Stimulated activated naive CD4-positive, alpha-beta T cell treated with Interleukin-2 at 50 U/mL for 16 hours (primary cell): Measurements from ENCODE around the gene ZNF765.
"Not testable (repeated sequence)": the region's sequence is repeated elsewhere in the genome, so short reads cannot be mapped to it uniquely, and the experiment has no call there.

Source experiments
- DNase-seq: peaks from one replicate; lab custom pipeline; 2025; lab: John Stamatoyannopoulos, UW

ZNF765 gene

DNA sequence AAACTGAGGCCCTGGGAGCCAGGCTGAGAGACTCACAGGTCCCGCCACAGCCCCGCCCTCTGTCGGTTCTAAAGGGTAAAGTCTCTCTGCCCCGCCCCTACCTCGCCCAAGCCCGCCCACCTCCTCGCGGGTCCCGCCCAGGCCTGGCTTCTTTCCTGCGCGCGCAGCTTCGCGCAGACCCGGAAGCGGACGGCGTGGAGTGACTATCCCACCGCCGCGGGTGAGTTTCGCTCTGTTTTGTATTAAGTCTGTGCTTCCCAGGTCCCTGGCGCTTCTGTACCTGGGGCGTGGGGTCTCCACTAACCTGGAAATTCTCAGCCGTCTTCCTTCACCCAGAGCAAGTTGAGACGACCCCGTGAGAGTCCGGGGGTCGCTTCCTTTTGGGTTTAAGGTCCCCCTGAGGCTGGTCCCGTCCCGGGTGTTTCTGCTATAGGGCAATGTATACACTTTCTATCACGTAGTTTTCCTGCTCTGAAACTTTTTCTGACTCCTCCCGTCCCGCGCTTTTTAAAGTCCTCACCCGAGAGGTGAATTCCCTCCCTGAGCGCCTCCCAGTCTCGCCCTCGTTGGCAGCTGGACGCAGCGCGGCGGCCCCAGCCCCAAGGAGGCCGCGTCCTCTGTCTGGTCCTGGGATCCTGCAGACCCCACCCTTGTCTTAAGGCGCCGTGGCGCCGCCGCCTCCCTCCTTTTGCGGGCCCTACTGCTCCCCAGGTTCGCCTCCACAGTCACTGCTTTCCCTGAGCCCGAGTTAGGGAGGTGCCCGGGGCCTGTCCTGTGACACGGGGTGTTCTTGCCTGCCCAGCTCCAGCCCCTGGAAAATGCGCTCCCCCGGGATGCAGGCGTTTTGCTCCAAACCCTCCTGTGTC lies at the start of gene ZNF765:
Gene ZNF765, plus strand, starts transcription at position 176 of the 866 bp plus-strand sequence. CDS start 2,867 bp downstream, outside the sequence.
- DNase-seq: peak; percentile 91

DNA sequence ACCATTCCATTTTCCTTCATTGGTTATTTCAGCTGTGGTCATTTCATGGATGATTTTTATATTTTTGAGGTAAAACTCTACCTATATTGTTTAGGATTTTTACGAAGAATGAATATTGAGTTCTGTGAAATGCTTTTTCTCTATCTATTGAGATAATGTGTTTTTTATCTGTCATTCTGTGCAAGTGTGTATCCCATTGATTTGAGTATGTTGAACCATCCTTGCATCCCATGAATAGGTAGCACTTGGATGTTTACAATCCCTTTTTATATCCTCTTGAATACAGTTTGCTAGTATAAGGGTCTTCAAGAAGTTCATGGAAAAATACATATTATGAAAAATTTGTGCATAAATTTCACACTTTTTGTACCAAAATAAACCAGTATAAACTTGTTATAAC lies 39.2 kb upstream of the ZNF765 start:
- no peak for DNase-seq

DNA sequence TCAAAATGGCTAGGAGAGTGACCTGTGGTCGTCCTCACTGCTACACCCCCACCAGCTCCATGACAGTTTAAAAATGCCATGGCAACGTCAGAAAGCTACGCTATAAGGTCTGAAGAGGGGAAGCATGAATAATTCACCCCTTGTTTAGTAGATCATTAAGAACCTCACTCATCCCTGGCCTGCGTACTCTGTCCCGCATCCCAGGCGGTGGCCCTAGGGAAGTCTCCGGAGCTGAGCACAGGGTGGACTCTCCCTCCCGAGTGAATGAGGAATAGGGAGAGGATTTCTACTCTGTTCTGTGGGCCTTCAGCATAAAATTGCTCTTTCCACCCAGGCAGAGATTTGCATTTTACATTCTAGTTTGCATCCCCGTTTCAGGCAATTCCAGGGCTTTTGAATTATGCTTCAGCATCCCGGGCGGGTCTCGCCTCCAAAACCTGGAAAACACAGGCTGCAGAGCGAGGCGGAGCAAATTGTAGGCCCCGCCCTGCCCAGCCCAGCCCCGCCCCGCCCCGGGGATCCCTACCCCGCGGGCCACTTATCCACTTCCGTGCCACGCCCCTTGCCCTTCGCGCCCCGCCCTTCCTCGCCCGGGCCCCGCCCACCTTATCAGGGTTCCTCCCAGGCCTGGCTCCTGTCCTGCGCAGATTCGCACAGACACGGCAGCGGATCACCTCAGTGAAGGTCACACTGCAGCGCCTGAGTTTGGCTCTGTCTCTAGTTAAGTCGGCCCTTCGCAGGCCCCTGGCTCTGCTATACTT lies 36.9 kb upstream of the ZNF765 start:
- DNase-seq: no peak

DNA sequence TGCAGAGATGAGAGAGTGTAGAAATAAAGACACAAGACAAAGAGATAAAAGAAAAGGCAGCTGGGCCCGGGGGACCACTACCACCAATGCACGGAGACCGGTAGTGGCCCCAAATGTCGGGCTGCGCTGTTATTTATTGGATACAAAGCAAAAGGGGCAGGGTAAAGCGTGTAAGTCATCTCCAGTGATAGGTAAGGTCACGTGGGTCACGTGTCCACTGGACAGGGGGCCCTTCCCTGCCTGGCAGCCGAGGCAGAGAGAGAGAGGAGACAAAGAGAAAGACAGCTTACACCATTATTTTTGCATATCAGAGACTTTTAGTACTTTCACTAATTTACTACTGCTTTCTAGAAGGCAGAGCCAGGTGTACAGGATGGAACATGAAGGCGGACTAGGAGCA lies 34.9 kb upstream of the ZNF765 start:
- not testable (repeated sequence) for DNase-seq

- DNase-seq: peak; percentile 95
Observed at GRCh38 chr19:53365134-53365898, 29.6 kb upstream of the ZNF765 start, which contains the start of gene ZNF525. Gene ZNF525 (plus strand): TSS chr19:53365705. CDS start chr19:53372282, 6,577 bp downstream.

DNA sequence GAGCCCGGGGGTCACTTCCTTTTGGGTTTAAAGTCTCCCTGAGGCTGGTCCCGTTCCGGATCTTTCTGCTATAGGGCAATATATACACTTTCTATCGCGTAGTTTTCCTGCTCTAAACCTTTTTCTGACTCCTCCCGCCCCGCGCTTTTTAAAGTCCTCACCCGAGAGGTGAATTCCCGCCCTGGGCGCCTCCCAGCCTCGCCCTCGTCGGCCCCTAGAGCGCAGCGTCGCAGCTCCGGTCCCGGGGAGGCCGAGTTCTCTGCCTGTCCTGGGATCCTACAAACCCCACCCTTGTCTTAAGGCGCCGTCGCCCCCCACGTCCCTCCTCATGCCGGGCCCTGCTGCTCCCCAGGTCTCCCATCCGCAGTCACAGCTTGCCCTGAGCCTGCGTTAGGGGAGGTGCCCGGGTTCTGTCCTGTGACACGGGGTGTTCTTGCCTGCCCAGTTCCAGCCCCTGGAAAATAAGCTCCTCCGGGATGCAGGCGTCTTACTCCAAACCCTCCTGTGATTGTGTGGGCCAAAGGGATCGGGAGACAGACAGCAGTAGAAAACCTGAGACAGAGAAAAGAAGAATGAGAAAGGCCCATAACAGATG lies 29.0 kb upstream of the ZNF765 start:
- peak; percentile 52 for DNase-seq

DNA sequence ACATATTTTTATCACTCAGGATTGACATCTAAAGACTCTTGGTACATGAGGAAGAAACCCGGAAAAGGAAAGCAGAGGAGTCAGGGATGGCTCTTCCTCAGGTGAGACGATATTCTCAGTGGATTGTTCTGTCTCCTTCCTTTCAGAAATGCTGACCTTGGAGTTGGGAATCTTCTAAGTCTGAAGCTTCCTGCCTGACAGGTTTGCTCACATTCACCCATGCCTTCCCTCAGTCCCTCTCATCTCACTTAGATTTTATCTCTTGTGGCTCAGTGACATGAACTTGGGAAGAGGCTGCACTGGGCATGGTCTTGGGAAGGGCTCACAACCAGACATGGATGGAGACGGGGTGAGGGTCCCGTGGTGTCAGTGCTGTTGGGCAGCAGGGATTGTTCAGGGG lies 22.8 kb upstream of the ZNF765 start:
- no peak for DNase-seq

GRCh38 chr19:53374288-53374687 lies 20.7 kb upstream of the ZNF765 start:
- DNase-seq: no peak

GRCh38 chr19:53374743-53375142 lies 20.2 kb upstream of the ZNF765 start:
- DNase-seq: no peak

DNA sequence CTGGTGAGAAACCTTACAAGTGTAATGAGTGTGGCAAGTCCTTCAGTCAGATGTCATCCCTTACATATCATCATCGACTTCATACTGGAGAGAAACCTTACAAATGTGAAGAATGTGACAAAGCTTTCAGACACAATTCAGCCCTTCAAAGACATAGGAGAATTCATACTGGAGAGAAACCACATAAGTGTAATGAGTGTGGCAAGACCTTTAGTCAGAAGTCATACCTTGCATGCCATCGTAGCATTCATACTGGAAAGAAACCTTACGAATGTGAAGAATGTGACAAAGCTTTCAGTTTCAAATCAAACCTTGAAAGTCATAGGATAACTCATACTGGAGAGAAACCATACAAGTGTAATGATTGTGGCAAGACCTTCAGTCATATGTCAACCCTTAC lies 13.6 kb upstream of the ZNF765 start:
- no peak for DNase-seq

DNA sequence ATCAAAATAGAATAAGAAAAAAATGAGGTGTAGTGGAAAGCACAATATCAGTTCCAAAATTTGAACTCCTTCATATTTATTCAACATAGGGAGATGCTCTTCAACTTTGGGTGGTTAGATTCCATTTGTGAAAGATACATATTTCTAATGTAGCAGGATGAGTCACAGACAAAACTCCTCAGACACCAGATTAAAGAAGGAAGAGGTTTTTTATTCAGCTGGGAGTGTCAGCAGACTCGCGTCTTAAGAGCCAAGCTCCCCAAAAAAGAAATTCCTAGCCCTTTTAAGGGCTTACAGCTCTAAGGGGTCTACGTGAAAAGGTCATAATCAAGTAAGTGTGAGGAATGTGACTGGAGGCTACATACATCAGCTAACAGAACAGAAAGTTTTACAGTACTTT lies 6.8 kb upstream of the ZNF765 start:
- no peak for DNase-seq

GRCh38 chr19:53388904-53389303 lies 6.0 kb upstream of the ZNF765 start:
- DNase-seq: no peak

- no peak for DNase-seq
Observed at GRCh38 chr19:53389571-53389970, 5.4 kb upstream of the ZNF765 start.

GRCh38 chr19:53389978-53390377 lies 5.0 kb upstream of the ZNF765 start:
- no peak for DNase-seq

GRCh38 chr19:53394522-53394973 lies 401 bp upstream of the ZNF765 start:
- no peak for DNase-seq

DNA sequence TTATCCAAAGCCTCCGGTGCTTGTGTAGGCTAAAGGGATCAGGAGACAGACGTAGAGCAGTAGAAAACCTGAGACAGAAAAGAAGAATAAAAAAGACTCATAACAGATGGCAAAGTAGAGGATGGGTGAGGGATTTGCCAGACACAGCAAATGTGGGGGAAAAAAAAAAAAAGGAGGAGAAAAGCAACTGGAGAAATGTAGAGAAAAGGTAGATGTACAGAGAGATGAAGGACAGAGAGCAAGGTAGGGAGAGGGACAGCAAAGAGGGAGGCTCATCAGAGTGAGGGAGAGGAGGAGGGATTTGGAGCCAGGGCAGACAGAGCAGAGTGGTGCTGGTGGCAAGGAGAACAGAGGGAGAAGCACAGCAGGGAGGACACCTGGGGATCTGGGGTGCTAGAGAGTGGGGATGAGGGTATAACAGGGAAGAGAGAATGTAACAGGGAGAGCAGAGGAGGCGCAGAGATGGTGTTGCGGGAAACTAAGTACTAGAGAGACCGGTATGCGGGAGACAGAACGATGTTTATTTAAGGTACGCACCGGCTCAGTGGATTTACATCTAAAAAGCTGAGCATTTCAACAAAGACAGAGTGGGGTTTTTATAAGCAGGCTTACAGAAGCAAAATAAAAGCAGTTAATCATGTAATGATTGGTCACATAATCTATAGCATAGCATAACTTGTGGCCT lies 1.0 kb downstream of the ZNF765 start:
- not testable (repeated sequence) for DNase-seq

GRCh38 chr19:53396525-53396868 lies 1.5 kb downstream of the ZNF765 start:
- DNase-seq: no peak

DNA sequence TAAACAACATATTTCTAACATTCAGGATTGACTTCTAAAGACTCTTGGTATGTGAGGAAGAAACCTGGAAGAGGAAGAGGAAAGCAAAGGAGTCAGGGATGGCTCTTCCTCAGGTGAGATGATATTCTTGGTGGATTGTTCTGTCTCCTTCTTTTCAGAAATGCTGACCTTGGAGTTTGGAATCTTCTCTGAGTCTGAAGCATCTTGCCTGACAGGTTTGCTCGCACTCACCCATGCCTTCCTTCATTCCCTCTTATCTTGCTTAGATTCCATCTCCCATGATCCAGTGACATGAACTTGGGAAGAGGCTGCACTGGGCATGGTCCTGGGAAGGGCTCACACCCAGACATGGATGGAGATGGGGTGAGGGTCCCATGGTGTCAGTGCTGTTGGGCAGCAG lies 3.0 kb downstream of the ZNF765 start:
- DNase-seq: not testable (repeated sequence)

DNA sequence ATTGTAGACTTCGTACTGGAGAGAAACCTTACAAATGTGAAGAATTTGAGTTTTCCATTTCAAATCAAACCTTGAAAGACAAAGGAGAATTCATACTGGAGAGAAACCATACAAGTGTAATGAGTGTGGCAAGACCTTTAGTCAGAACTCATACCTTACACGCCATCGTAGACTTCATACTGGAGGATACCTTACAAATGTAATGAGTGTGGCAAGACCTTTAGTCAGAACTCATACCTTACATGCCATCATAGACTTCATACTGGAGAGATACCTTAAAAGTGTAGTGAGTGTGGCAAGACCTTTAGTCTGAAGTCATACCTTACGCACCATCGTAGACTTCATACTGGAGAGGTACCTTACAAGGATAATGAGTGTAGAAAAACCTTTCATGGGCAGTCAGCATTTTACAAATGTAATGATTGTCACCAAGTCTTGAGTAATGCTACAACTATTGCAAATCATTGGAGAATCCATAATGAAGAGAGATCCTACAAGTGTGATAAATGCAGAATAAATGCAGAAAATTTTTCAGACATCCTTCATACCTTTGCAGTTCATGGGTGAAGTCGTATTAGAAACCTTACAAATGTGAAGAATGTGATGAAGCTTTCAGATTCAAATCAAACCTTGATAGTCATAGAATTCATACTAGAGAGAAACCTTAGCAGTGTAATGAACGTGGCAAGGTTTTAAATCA lies 14.7 kb downstream of the ZNF765 start:
- no peak for DNase-seq

DNA sequence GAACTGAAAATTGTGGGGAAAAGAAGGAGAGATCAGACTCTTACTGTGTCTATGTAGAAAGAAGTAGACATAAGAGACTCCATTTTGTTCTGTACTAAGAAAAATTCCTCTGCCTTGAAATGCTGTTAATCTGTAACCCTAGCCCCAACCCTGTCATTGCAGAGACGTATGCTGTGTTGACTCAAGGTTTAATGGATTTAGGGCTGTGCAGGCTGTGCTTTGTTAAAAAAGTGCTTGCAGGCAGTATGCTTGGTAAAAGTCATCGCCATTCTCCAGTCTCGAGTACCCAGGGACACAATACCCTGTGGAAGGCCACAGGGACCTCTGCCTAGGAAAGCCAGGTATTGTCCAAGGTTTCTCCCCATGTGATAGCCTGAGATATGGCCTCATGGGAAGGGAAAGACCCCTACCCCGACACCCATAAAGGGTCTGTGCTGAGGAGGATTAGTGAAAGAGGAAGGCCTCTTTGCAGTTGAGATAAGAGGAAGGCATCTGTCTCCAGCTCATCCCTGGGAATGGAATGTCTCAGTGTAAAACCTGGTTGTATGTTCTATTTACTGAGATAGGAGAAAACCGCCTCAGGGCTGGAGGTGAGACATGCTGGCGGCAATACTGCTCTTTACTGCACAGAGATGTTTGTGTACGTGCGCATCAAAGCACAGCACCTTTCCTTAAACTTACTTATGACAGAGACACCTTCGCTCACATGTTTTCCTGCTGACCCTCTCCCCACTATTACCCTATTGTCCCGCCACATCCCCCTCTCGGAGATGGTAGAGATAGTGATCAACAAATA lies 25.8 kb downstream of the ZNF765 start:
- not testable (repeated sequence) for DNase-seq
